T-helper 2 cell treated with Interferon-gamma antibody and Interleukin-4, amounts not matched to agents 5 μg/mL and 100 μg/mL, for 36 hours (primary cell): ENCODE data around the gene SLC2A6.
"Not testable (repeated sequence)": the region's sequence is repeated elsewhere in the genome, so short reads cannot be mapped to it uniquely, and the experiment has no call there.

Experiments used
- DNase-seq: peaks from one replicate; pipeline ENCODE4 v3.0.0; 2021; ENCODE audit warnings: low spot score
- H3K27ac Mint-ChIP-seq: one replicate; pipeline ENCODE4 v1.8.0; 2021; ENCODE audit warnings: mild to moderate bottlenecking, mixed read lengths
- H3K27me3 Mint-ChIP-seq: one replicate; pipeline ENCODE4 v1.8.0; 2021; ENCODE audit warnings: low read depth, mixed read lengths
- H3K36me3 Mint-ChIP-seq: one replicate; pipeline ENCODE4 v1.8.0; 2021; ENCODE audit warnings: low read depth, mixed read lengths
- H3K4me1 Mint-ChIP-seq: one replicate; pipeline ENCODE4 v1.8.0; 2021; ENCODE audit warnings: low read depth, mixed read lengths
- H3K4me3 Mint-ChIP-seq: one replicate; pipeline ENCODE4 v1.8.0; 2022; ENCODE audit warnings: mild to moderate bottlenecking, moderate library complexity, mixed read lengths
- H3K9me3 Mint-ChIP-seq: one replicate; pipeline ENCODE4 v1.8.0; 2021; ENCODE audit warnings: mixed read lengths

Gene SLC2A6

GRCh38 chr9:133459476-133460404 is 19.2 kb downstream of the SLC2A6 start, which contains the start of gene CACFD1:
Gene CACFD1, plus strand, starts transcription at chr9:133459978. Its CDS starts 89 bp downstream, at chr9:133460067.
- peak within 1 kb of the TSS; percentile 78 for H3K27ac Mint-ChIP-seq
- peak; percentile 84 for DNase-seq
- H3K4me1 Mint-ChIP-seq = peaks cover 2% of the 10 kb centered on the region
- H3K4me3 Mint-ChIP-seq = peak within 1 kb of the TSS; percentile 90
- no peaks in the 10 kb centered on the region for H3K9me3 Mint-ChIP-seq
- no peaks in the 10 kb centered on the region for H3K36me3 Mint-ChIP-seq
- peaks cover 10% of the 10 kb centered on the region for H3K27me3 Mint-ChIP-seq

- H3K9me3 Mint-ChIP-seq = no peaks in the 10 kb centered on the region
- H3K36me3 Mint-ChIP-seq = no peaks in the 10 kb centered on the region
- peak overlapping the region; percentile 90 for H3K4me3 Mint-ChIP-seq
- H3K27ac Mint-ChIP-seq = no peak overlapping the region
- no peak for DNase-seq
- H3K4me1 Mint-ChIP-seq = peaks cover 2% of the 10 kb centered on the region
- H3K27me3 Mint-ChIP-seq = peaks cover 10% of the 10 kb centered on the region
Observed at GRCh38 chr9:133458643-133459312, 20.1 kb downstream of the SLC2A6 start.

GRCh38 chr9:133457748-133458147 is 21.2 kb downstream of the SLC2A6 start:
- H3K4me1 Mint-ChIP-seq = peaks cover 2% of the 10 kb centered on the region
- no peaks in the 10 kb centered on the region for H3K9me3 Mint-ChIP-seq
- no peak overlapping the region for H3K27ac Mint-ChIP-seq
- H3K4me3 Mint-ChIP-seq = no peak overlapping the region
- H3K27me3 Mint-ChIP-seq = peaks cover 10% of the 10 kb centered on the region
- no peaks in the 10 kb centered on the region for H3K36me3 Mint-ChIP-seq
- DNase-seq = no peak

GRCh38 chr9:133457233-133457632 is 21.7 kb downstream of the SLC2A6 start:
- H3K27me3 Mint-ChIP-seq = peaks cover 10% of the 10 kb centered on the region
- H3K4me1 Mint-ChIP-seq = peaks cover 2% of the 10 kb centered on the region
- H3K4me3 Mint-ChIP-seq = no peak overlapping the region
- no peaks in the 10 kb centered on the region for H3K9me3 Mint-ChIP-seq
- no peaks in the 10 kb centered on the region for H3K36me3 Mint-ChIP-seq
- no peak for DNase-seq
- H3K27ac Mint-ChIP-seq = no peak overlapping the region

GRCh38 chr9:133456409-133456808 is 22.5 kb downstream of the SLC2A6 start:
- peaks cover 7% of the 10 kb centered on the region for H3K27me3 Mint-ChIP-seq
- DNase-seq = no peak
- H3K4me3 Mint-ChIP-seq = no peak overlapping the region
- H3K36me3 Mint-ChIP-seq = no peaks in the 10 kb centered on the region
- no peak overlapping the region for H3K27ac Mint-ChIP-seq
- H3K9me3 Mint-ChIP-seq = no peaks in the 10 kb centered on the region
- H3K4me1 Mint-ChIP-seq = peaks cover 2% of the 10 kb centered on the region

GRCh38 chr9:133455936-133456335 is 23.0 kb downstream of the SLC2A6 start:
- Mint-ChIP-seq H3K4me3 (no peak overlapping the region), H3K27ac (no peak overlapping the region), H3K4me1 (peaks cover 2% of the 10 kb centered on the region), H3K9me3 (no peaks in the 10 kb centered on the region), H3K36me3 (no peaks in the 10 kb centered on the region), H3K27me3 (peaks cover 3% of the 10 kb centered on the region)
- no peak for DNase-seq

GRCh38 chr9:133454943-133455673 is 23.8 kb downstream of the SLC2A6 start:
- H3K27ac Mint-ChIP-seq = no peak overlapping the region
- no peak overlapping the region for H3K4me3 Mint-ChIP-seq
- H3K36me3 Mint-ChIP-seq = no peaks in the 10 kb centered on the region

GRCh38 chr9:133454325-133454724 is 24.6 kb downstream of the SLC2A6 start:
- H3K4me3 Mint-ChIP-seq = no peak overlapping the region
- no peak for DNase-seq

More at GRCh38 chr9:133454943-133455673, 23.8 kb downstream of the SLC2A6 start:
- no peaks in the 10 kb centered on the region for H3K27me3 Mint-ChIP-seq
- H3K9me3 Mint-ChIP-seq = no peaks in the 10 kb centered on the region
- no peak for DNase-seq
- H3K4me1 Mint-ChIP-seq = peaks cover 2% of the 10 kb centered on the region

GRCh38 chr9:133453651-133454050 is 25.2 kb downstream of the SLC2A6 start:
- Mint-ChIP-seq H3K9me3 (no peaks in the 10 kb centered on the region), H3K27me3 (no peaks in the 10 kb centered on the region), H3K36me3 (no peaks in the 10 kb centered on the region), H3K4me3 (no peak overlapping the region), H3K27ac (no peak overlapping the region), H3K4me1 (no peaks in the 10 kb centered on the region)
- no peak for DNase-seq

More at GRCh38 chr9:133454325-133454724, 24.6 kb downstream of the SLC2A6 start:
- Mint-ChIP-seq H3K27me3 (no peaks in the 10 kb centered on the region), H3K4me1 (no peaks in the 10 kb centered on the region), H3K27ac (no peak overlapping the region), H3K36me3 (no peaks in the 10 kb centered on the region), H3K9me3 (no peaks in the 10 kb centered on the region)

- H3K27ac Mint-ChIP-seq = no peak overlapping the region
- no peak for DNase-seq
- no peaks in the 10 kb centered on the region for H3K36me3 Mint-ChIP-seq
- no peaks in the 10 kb centered on the region for H3K27me3 Mint-ChIP-seq
- no peaks in the 10 kb centered on the region for H3K9me3 Mint-ChIP-seq
- no peaks in the 10 kb centered on the region for H3K4me1 Mint-ChIP-seq
- no peak overlapping the region for H3K4me3 Mint-ChIP-seq
Observed at GRCh38 chr9:133452562-133452961, 26.3 kb downstream of the SLC2A6 start.

- not testable (repeated sequence) for H3K27ac Mint-ChIP-seq, H3K4me3 Mint-ChIP-seq, H3K4me1 Mint-ChIP-seq, DNase-seq, H3K9me3 Mint-ChIP-seq, H3K27me3 Mint-ChIP-seq, H3K36me3 Mint-ChIP-seq
Observed at GRCh38 chr9:133451865-133452264, 27.0 kb downstream of the SLC2A6 start.

GRCh38 chr9:133449760-133450159 is 29.1 kb downstream of the SLC2A6 start:
- H3K27me3 Mint-ChIP-seq = no peaks in the 10 kb centered on the region
- H3K4me1 Mint-ChIP-seq = no peaks in the 10 kb centered on the region
- H3K36me3 Mint-ChIP-seq = no peaks in the 10 kb centered on the region
- no peak for DNase-seq
- H3K27ac Mint-ChIP-seq = no peak overlapping the region
- H3K4me3 Mint-ChIP-seq = no peak overlapping the region
- H3K9me3 Mint-ChIP-seq = no peaks in the 10 kb centered on the region

GRCh38 chr9:133448487-133448972 is 30.4 kb downstream of the SLC2A6 start:
- DNase-seq = no peak
- Mint-ChIP-seq H3K4me3 (no peak overlapping the region), H3K9me3 (no peaks in the 10 kb centered on the region), H3K36me3 (no peaks in the 10 kb centered on the region), H3K4me1 (no peaks in the 10 kb centered on the region), H3K27ac (no peak overlapping the region), H3K27me3 (no peaks in the 10 kb centered on the region)
